GM10266 (cell line): ENCODE data around the gene SLC7A14.

Experiments used
- DNase-seq: peaks from one replicate; pipeline ENCODE4 v3.0.0; 2012; ENCODE audit errors: extremely low spot score
- CTCF ChIP-seq: IDR thresholded peaks from 2 replicates; pipeline ENCODE4 v1.5.1; 2012; ENCODE audit warnings: mild to moderate bottlenecking, low read depth; ENCODE audit not compliant: control insufficient read depth, insufficient read depth; ENCODE audit errors: missing control alignments

The SLC7A14 gene

GRCh38 chr3:170414202-170414663 lies 171.6 kb downstream of the SLC7A14 start:
- peak; percentile 99 for TF ChIP-seq CTCF
- DNase-seq: peak; percentile 80

GRCh38 chr3:170413291-170413690 lies 172.6 kb downstream of the SLC7A14 start:
- no peak for DNase-seq
- TF ChIP-seq CTCF: no peak

GRCh38 chr3:170410428-170411029 lies 175.3 kb downstream of the SLC7A14 start:
- TF ChIP-seq CTCF: peak; percentile 76
- DNase-seq: peak; percentile 66
